Placental epithelial cell (primary cell): Measurements from ENCODE around the gene BCAM. TPM values are rescaled to one million over a fixed set of nuclear protein-coding genes. Genes with fewer than 3 reads are reported as not detected.
A peak's percentile ranks its signal among the peaks of the same experiment; 100 is the strongest.

Experiments used
- small RNA-seq: library from RNA; depleted of rRNA; stranded (forward); fragments of <200 nt; gene quantifications from one replicate; pipeline ENCODE3, GENCODE V24; 2012
- total RNA-seq: library from RNA; depleted of rRNA; stranded (reverse); fragments of >200 nt; gene quantifications from 2 replicates; pipeline ENCODE4 v1.2.3, GENCODE V29; 2012

BCAM gene
- 0.43 and 2.4 TPM in 2 replicates for total RNA-seq

GRCh38 chr19:44808463-44809371 is at the start of gene BCAM:
TSS of gene BCAM (plus strand) at chr19:44809103. CDS start at chr19:44809125, 22 bp downstream.

GRCh38 chr19:44777715-44778347 is 31.1 kb upstream of the BCAM start, which contains the start of gene CBLC:
TSS of gene CBLC (plus strand) at chr19:44777890. CDS start at chr19:44777932, 42 bp downstream.

DNA sequence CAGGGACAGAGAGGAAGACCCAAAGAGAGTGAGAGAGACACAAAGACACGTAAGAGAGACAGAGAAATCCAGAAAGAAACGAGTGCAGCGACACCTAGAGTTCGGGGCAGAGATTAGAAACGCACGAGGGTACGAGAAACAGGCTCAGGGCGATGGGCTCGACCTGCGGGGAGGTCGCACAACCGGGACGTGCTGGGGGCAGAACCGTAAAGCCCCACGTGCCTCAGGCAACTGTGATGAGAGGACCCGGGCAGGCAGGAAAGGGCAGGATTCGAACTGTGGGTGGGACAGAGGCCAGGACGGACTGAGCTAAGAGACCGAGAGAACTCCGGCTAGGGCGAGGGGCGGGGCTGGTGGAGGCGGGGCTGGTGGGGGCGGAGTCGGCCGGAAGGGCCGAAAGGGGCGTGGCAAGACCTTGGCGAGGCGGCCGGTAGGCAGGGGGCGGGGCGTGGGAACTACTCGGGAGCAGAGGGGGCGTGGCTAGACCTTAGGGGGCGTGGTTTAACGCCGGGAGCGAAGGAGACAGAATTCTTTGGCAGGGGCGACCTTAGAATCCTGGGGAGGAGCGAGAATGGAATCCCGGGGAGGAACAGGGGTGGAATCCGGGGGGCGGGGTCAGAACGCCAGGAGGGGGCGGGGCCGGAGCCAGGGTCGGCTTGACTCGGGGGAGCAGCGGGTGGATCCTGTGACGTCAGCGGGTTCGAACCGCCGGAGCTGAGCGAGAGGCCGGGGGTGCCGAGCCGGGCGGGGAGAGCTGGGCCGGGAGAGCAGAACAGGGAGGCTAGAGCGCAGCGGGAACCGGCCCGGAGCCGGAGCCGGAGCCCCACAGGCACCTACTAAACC is 36.9 kb downstream of the BCAM start, which contains the start of gene NECTIN2:
Gene NECTIN2, plus strand, starts transcription at position 686 of the 843 bp plus-strand sequence. CDS start 229 bp downstream, outside the sequence.

Small RNA genes within 50 kb of the gene (small RNA-seq; reads per million reads assigned to genes)
- 0.83 reads per million, percentile 49 among the genes with 10 or more reads in this experiment for gene RF00156

Other genes with a start within 250 kb of the BCAM start
- not detected in 2 replicates for gene IGSF23, start 195.5 kb upstream of the BCAM start, total RNA-seq
- gene PVR, start 165.2 kb upstream of the BCAM start, total RNA-seq: 61.2 and 139 TPM in 2 replicates
- gene CEACAM19, start 137.6 kb upstream of the BCAM start, total RNA-seq: 3.4 and 3.5 TPM in 2 replicates
- gene CEACAM16, start 110.0 kb upstream of the BCAM start, total RNA-seq: not detected in 2 replicates
- gene BCL3, start 60.4 kb upstream of the BCAM start, total RNA-seq: 3.1 TPM in 2 replicates
- gene CBLC, start 31.2 kb upstream of the BCAM start, total RNA-seq: 5.5 and 6.3 TPM in 2 replicates
- gene NECTIN2, start 37.2 kb downstream of the BCAM start, total RNA-seq: 97.9 and 98.9 TPM in 2 replicates
- 20.0 and 50.5 TPM in 2 replicates for gene TOMM40, start 82.2 kb downstream of the BCAM start, total RNA-seq
- gene APOE, start 96.7 kb downstream of the BCAM start, total RNA-seq: 3.9 and 22.0 TPM in 2 replicates
- 0.79 TPM in 1 of 2 replicates, not detected in the other for gene APOC1, start 105.5 kb downstream of the BCAM start, total RNA-seq
- not detected in 2 replicates for gene APOC4, start 133.1 kb downstream of the BCAM start, total RNA-seq
- gene APOC2, start 136.9 kb downstream of the BCAM start, total RNA-seq: not detected in 2 replicates
- 52.4 and 63.6 TPM in 2 replicates for gene CLPTM1, start 146.3 kb downstream of the BCAM start, total RNA-seq
- 2.4 and 3.8 TPM in 2 replicates for gene RELB, start 192.4 kb downstream of the BCAM start, total RNA-seq
- gene CLASRP, start 229.9 kb downstream of the BCAM start, total RNA-seq: 23.3 and 23.6 TPM in 2 replicates